NCI-H748 treated with DMSO at 0.1 percent for 48 hours (cell line): Measurements from ENCODE around the gene FNTB.

Source experiments
- DNase-seq: peaks from one replicate; lab custom pipeline; 2025; lab: John Stamatoyannopoulos, UW

FNTB gene

GRCh38 chr14:65052832-65053231 lies 66.1 kb downstream of the FNTB start:
- no peak for DNase-seq

GRCh38 chr14:65053466-65053865 lies 66.8 kb downstream of the FNTB start:
- DNase-seq: no peak

GRCh38 chr14:65054471-65055085 lies 67.9 kb downstream of the FNTB start:
- no peak for DNase-seq

GRCh38 chr14:65057695-65058094 lies 71.0 kb downstream of the FNTB start:
- DNase-seq: no peak

- no peak for DNase-seq
Observed at GRCh38 chr14:65062096-65063075, 75.7 kb downstream of the FNTB start.

- DNase-seq: no peak
Observed at GRCh38 chr14:65065719-65066118, 79.0 kb downstream of the FNTB start.

GRCh38 chr14:65069874-65070413 lies 83.2 kb downstream of the FNTB start:
- no peak for DNase-seq

- peak; percentile 71 for DNase-seq
Observed at GRCh38 chr14:65070471-65070976, 83.8 kb downstream of the FNTB start.

- no peak for DNase-seq
Observed at GRCh38 chr14:65071544-65071943, 84.8 kb downstream of the FNTB start.

GRCh38 chr14:65072256-65072655 lies 85.6 kb downstream of the FNTB start:
- DNase-seq: no peak

- no peak for DNase-seq
Observed at GRCh38 chr14:65072937-65073336, 86.2 kb downstream of the FNTB start.

- DNase-seq: no peak
Observed at GRCh38 chr14:65073605-65074201, 87.0 kb downstream of the FNTB start.

GRCh38 chr14:65074449-65075150 lies 87.9 kb downstream of the FNTB start:
- no peak for DNase-seq

GRCh38 chr14:65075628-65076325 lies 89.1 kb downstream of the FNTB start:
- DNase-seq: no peak

- no peak for DNase-seq
Observed at GRCh38 chr14:65077318-65077717, 90.6 kb downstream of the FNTB start.

- no peak for DNase-seq
Observed at GRCh38 chr14:65079201-65079600, 92.5 kb downstream of the FNTB start.

GRCh38 chr14:65079768-65080167 lies 93.1 kb downstream of the FNTB start:
- DNase-seq: no peak

GRCh38 chr14:65080960-65081747 lies 94.5 kb downstream of the FNTB start:
- no peak for DNase-seq

- DNase-seq: no peak
Observed at GRCh38 chr14:65082930-65083329, 96.2 kb downstream of the FNTB start.
